CD14-positive monocyte (primary cell): Measurements from ENCODE around the gene GRK3. TPM values are rescaled to one million over a fixed set of nuclear protein-coding genes. Genes with fewer than 3 reads are reported as not detected.

Experiments
- DNase-seq, 3 donors: peaks; one replicate each; pipeline ENCODE4 v3.0.0-alpha.2; 2011 to 2022
- H2AFZ ChIP-seq: 2 replicates; pipeline ENCODE4 v1.6.0; 2012; ENCODE audit warnings: mild to moderate bottlenecking, low read depth, low read length, inconsistent platforms; ENCODE audit not compliant: insufficient read depth, poor library complexity, severe bottlenecking
- H3K27ac ChIP-seq, 2 donors: 1 replicate in 1 of 2; 2 replicates in 1 of 2; pipeline ENCODE4 v1.5.1; 2012 to 2013; ENCODE audit warnings: low read length in 2 of 2, control low read depth in 1 of 2, inconsistent platforms in 1 of 2, low read depth in 1 of 2, mild to moderate bottlenecking in 1 of 2
- H3K27me3 ChIP-seq, 2 donors: one replicate each; pipeline versions ENCODE4 v1.6.0 to v1.6.1; 2011 to 2013; ENCODE audit warnings: low read length in 2 of 2; ENCODE audit not compliant: control insufficient read depth in 2 of 2, insufficient read depth in 2 of 2
- H3K36me3 ChIP-seq, 2 donors: replicated peaks in 1 of 2; 1 replicate in 1 of 2; 2 replicates in 1 of 2; pipeline versions ENCODE4 v1.5.1 to v1.6.1; 2012 to 2013; ENCODE audit warnings: low read length in 2 of 2, control low read depth in 1 of 2, inconsistent platforms in 1 of 2, mild to moderate bottlenecking in 1 of 2; ENCODE audit not compliant: insufficient read depth in 2 of 2, control insufficient read depth in 1 of 2
- H3K4me1 ChIP-seq, 2 donors: 1 replicate in 1 of 2; 2 replicates in 1 of 2; pipeline versions ENCODE4 v1.5.1 to v1.6.1; 2012 to 2013; ENCODE audit warnings: low read length in 2 of 2, control low read depth in 1 of 2, inconsistent platforms in 1 of 2, mild to moderate bottlenecking in 1 of 2, moderate library complexity in 1 of 2; ENCODE audit not compliant: insufficient read depth in 2 of 2, control insufficient read depth in 1 of 2
- H3K4me2 ChIP-seq: replicated peaks from 2 replicates; pipeline ENCODE3; 2012; ENCODE audit warnings: low read length, moderate library complexity, mild to moderate bottlenecking; ENCODE audit not compliant: poor library complexity, severe bottlenecking; ENCODE audit errors: extremely low read depth
- H3K4me3 ChIP-seq, 3 experiments: fragments of 200-600 bp in 1 of 3; sonication (generic) in 1 of 3; replicated peaks in 1 of 3; 1 replicate in 2 of 3; 2 replicates in 1 of 3; pipeline ENCODE4 v1.5.1; 2011 to 2013; ENCODE audit warnings: low read length in 3 of 3, mild to moderate bottlenecking in 3 of 3, control low read depth in 2 of 3, low read depth in 2 of 3, inconsistent platforms in 1 of 3, moderate library complexity in 1 of 3
- H3K79me2 ChIP-seq: 2 replicates; pipeline ENCODE4 v1.6.0; 2012; ENCODE audit warnings: mild to moderate bottlenecking, control low read depth, inconsistent platforms, low read length, moderate library complexity; ENCODE audit not compliant: insufficient read depth
- H3K9ac ChIP-seq: 2 replicates; pipeline ENCODE4 v1.6.0; 2017; ENCODE audit warnings: low read length, mild to moderate bottlenecking; ENCODE audit not compliant: insufficient read depth, poor library complexity, severe bottlenecking
- H3K9me3 ChIP-seq, 2 donors: replicated peaks in 1 of 2; 1 replicate in 1 of 2; 2 replicates in 1 of 2; pipeline versions ENCODE4 v1.5.1 to v1.6.1; 2012 to 2013; ENCODE audit warnings: low read length in 2 of 2, control low read depth in 1 of 2; ENCODE audit not compliant: control insufficient read depth in 1 of 2, insufficient read depth in 1 of 2
- H4K20me1 ChIP-seq: 2 replicates; pipeline ENCODE4 v1.6.0; 2012; ENCODE audit warnings: mild to moderate bottlenecking, low read length, control low read depth, moderate library complexity; ENCODE audit not compliant: insufficient read depth
- H3K27ac Mint-ChIP-seq, 7 donors: one replicate each; pipeline ENCODE4 v1.8.0; 2020; ENCODE audit warnings: mild to moderate bottlenecking in 7 of 7, mixed read lengths in 7 of 7, moderate library complexity in 6 of 7, inconsistent platforms in 2 of 7
- H3K27me3 Mint-ChIP-seq, 3 donors: one replicate each; pipeline ENCODE4 v1.8.0; 2021 to 2022; ENCODE audit warnings: low read depth in 3 of 3, mild to moderate bottlenecking in 3 of 3, mixed read lengths in 3 of 3, moderate library complexity in 3 of 3, inconsistent platforms in 1 of 3
- H3K36me3 Mint-ChIP-seq, 2 donors: one replicate each; pipeline ENCODE4 v1.8.0; 2020; ENCODE audit warnings: mixed read lengths in 2 of 2, inconsistent platforms in 1 of 2, mild to moderate bottlenecking in 1 of 2
- H3K4me1 Mint-ChIP-seq: one replicate; pipeline ENCODE4 v1.8.0; 2020; ENCODE audit warnings: mild to moderate bottlenecking, mixed read lengths
- H3K4me3 Mint-ChIP-seq, 2 donors: one replicate each; pipeline ENCODE4 v1.8.0; 2020; ENCODE audit warnings: mild to moderate bottlenecking in 2 of 2, mixed read lengths in 2 of 2, moderate library complexity in 1 of 2
- H3K9me3 Mint-ChIP-seq, 7 donors: one replicate each; pipeline ENCODE4 v1.8.0; 2020 to 2022; ENCODE audit warnings: mixed read lengths in 7 of 7, mild to moderate bottlenecking in 6 of 7, moderate library complexity in 6 of 7, inconsistent platforms in 2 of 7
- CTCF ChIP-seq: fragments of 200-600 bp; IDR thresholded peaks from one replicate; pipeline ENCODE4 v1.8.0; 2022; ENCODE audit warnings: antibody characterized with exemption, mild to moderate bottlenecking
- WGBS: methylation state at CpG from one replicate; pipeline ENCODE4 v1.1.5; 2013; ENCODE audit warnings: missing lambda C conversion rate; ENCODE audit not compliant: insufficient coverage; 5-methylcytosine and 5-hydroxymethylcytosine counted together
- intact Hi-C, 2 donors: fragments of 100-400 bp; cut with micrococcal nuclease; formaldehyde crosslinking; loops; one replicate each; pipeline versions ENCODE4 v1.15.0 to v1.15.1; 2023
- polyA plus RNA-seq, 3 donors: library from polyadenylated mRNA; depleted of rRNA in 1 of 3; unstranded in 2 of 3; stranded (reverse) in 1 of 3; fragments of 300-500 nt in 2 of 3; fragments of >200 nt in 1 of 3; fragmentation: Illumina TruSeq in 2 of 3; gene quantifications; 1 replicate in 2 of 3; 2 replicates in 1 of 3; pipeline ENCODE4 v1.2.3, GENCODE V29; 2012 to 2021

The GRK3 gene
- polyA plus RNA-seq, 3 donors = 8.3 to 33.3 (median 9.6) TPM

DNA sequence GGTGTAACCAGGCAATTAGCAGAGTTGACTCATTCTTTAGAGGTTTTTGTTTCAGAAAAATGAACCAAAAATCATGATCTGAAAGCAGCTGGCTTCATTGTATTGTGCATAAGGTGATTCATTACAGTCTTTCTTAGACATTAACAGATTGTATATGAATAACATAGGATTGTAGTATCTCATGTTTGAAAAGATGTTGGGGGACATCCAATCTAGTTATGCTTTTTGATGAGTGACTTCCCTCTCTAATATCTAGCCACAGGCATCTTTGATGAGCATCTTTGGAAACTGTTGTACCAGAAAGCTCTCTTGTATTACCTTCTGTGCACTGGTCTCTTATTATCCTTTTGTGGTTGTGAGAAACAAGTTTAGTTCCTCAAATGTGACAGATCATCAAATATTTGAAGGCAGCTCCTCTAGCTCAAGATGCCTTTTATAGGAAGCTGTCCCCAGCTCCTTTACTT lies 8.3 kb downstream of the GRK3 start:
- Histone ChIP-seq H3K79me2 (peaks cover 99% of the 10 kb centered on the region), H3K36me3 (peaks cover 0 to 14% of the 10 kb centered on the region in 2 donors), H3K4me3 (no peak overlapping the region), H3K9me3 (no peaks in the 10 kb centered on the region), H3K9ac (no peak overlapping the region), H2AFZ (no peak overlapping the region), H3K27me3 (no peaks in the 10 kb centered on the region), H4K20me1 (peaks cover 100% of the 10 kb centered on the region), H3K27ac (peak overlapping the region in 1 of 2 donors; percentile 55), H3K4me2 (peak overlapping the region; percentile 6), H3K4me1 (peaks cover 49 to 76% of the 10 kb centered on the region in 2 donors)
- no peak for TF ChIP-seq CTCF
- peaks cover 20 to 26% of the 10 kb centered on the region in 2 donors for H3K36me3 Mint-ChIP-seq
- H3K4me3 Mint-ChIP-seq = peak overlapping the region in 1 of 2 donors; percentile 31
- H3K4me1 Mint-ChIP-seq = peaks cover 76% of the 10 kb centered on the region
- intact Hi-C loops = no loop called here
- peaks cover 0 to 1% (median 0%) of the 10 kb centered on the region in 3 donors for H3K27me3 Mint-ChIP-seq
- peaks cover 0 to 1% (median 0%) of the 10 kb centered on the region in 7 donors for H3K9me3 Mint-ChIP-seq
- DNase-seq = peak in 2 of 3 donors; percentile 56 to 57
- peak overlapping the region; percentile 5 to 89 (median 59) for H3K27ac Mint-ChIP-seq

DNA sequence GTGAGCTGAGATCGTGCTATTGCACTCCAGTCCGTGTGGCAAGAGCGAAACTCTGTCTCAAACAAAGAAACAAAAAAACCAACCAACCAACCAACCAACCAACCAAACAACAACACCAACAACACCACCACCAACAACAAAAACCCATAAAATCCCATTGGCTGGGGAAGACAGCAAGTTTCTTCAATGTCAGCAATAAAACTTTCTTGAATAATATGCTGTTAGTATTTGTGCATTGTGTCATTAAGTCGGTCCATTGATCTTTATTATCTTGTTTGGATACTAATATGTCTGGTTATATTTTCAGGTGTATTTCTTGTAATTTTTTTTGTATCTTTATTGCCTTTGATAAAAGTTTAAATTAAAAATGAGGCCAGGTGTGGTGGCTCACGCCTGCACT lies 9.4 kb downstream of the GRK3 start:
- TF ChIP-seq CTCF = no peak
- Histone ChIP-seq H3K4me3 (no peak overlapping the region), H3K36me3 (peaks cover 0 to 23% of the 10 kb centered on the region in 2 donors), H3K27me3 (no peaks in the 10 kb centered on the region), H4K20me1 (peaks cover 100% of the 10 kb centered on the region), H3K4me2 (no peak overlapping the region), H3K4me1 (peaks cover 38 to 65% of the 10 kb centered on the region in 2 donors), H3K9me3 (peaks cover 0 to 4% of the 10 kb centered on the region in 2 donors), H3K79me2 (peaks cover 99% of the 10 kb centered on the region), H3K27ac (no peak overlapping the region), H3K9ac (no peak overlapping the region), H2AFZ (no peak overlapping the region)
- DNase-seq = no peak
- intact Hi-C loops = no loop called here
- H3K4me3 Mint-ChIP-seq = no peak overlapping the region
- peaks cover 71% of the 10 kb centered on the region for H3K4me1 Mint-ChIP-seq
- WGBS = 100% methylated on average over 2 of the region's 5 CpGs
- H3K9me3 Mint-ChIP-seq = peaks cover 2 to 5% (median 4%) of the 10 kb centered on the region in 7 donors
- H3K27ac Mint-ChIP-seq = peak overlapping the region in 2 of 7 donors; percentile 1 to 57
- H3K36me3 Mint-ChIP-seq = peaks cover 29 to 35% of the 10 kb centered on the region in 2 donors
- H3K27me3 Mint-ChIP-seq = peaks cover 0 to 5% (median 1%) of the 10 kb centered on the region in 3 donors
